Sigmoid colon (tissue), 7 donors: ENCODE results near the gene ATF6. TPM values are rescaled to one million over a fixed set of nuclear protein-coding genes. Genes with fewer than 3 reads are reported as not detected.

Experiments
- DNase-seq: peaks from one replicate; pipeline ENCODE4 v3.0.0-alpha.2; 2019
- H3K27ac ChIP-seq, 4 donors: fragments of 200-600 bp; sonication (generic); one replicate each; pipeline ENCODE4 v1.5.1; 2016 to 2019; ENCODE audit warnings: mild to moderate bottlenecking in 1 of 4
- H3K27me3 ChIP-seq, 3 donors: fragments of 200-600 bp; sonication (generic); one replicate each; pipeline ENCODE4 v1.5.1; 2019; ENCODE audit warnings: mild to moderate bottlenecking in 1 of 3
- H3K36me3 ChIP-seq, 4 donors: fragments of 200-600 bp; sonication (generic); one replicate each; pipeline ENCODE4 v1.5.1; 2016 to 2019
- H3K4me1 ChIP-seq, 4 donors: fragments of 200-600 bp; sonication (generic); one replicate each; pipeline ENCODE4 v1.5.1; 2017 to 2019
- H3K4me3 ChIP-seq, 4 donors: fragments of 200-600 bp; sonication (generic); one replicate each; pipeline ENCODE4 v1.5.1; 2017 to 2019; ENCODE audit warnings: mild to moderate bottlenecking in 2 of 4, moderate library complexity in 1 of 4
- H3K9me3 ChIP-seq, 4 donors: fragments of 200-600 bp in 3 of 4; sonication (generic) in 3 of 4; one replicate each; pipeline versions ENCODE4 v1.5.1 to v1.6.1; 2013 to 2019
- EP300 ChIP-seq, 4 donors: sonication (generic); formaldehyde crosslinking; IDR thresholded peaks; one replicate each; pipeline ENCODE4 v1.6.1; 2017; ENCODE audit warnings: antibody characterized with exemption in 4 of 4
- POLR2A ChIP-seq, 2 donors: fragments of 450-650 bp; IDR thresholded peaks; one replicate each; pipeline ENCODE4 v1.6.1; 2016; ENCODE audit warnings: antibody characterized with exemption in 2 of 2, mild to moderate bottlenecking in 2 of 2, moderate library complexity in 2 of 2
- POLR2AphosphoS5 ChIP-seq, 4 donors: sonication (generic); formaldehyde crosslinking; IDR thresholded peaks; one replicate each; pipeline ENCODE4 v1.6.1; 2017; ENCODE audit warnings: antibody characterized with exemption in 4 of 4
- WGBS, 2 donors: extraction: QIAGEN DNeasy Blood & Tissue Kit; methylation state at CpG; one replicate each; pipeline ENCODE4 v1.1.7; 2013; 5-methylcytosine and 5-hydroxymethylcytosine counted together
- intact Hi-C: fragments of 100-400 bp; cut with DNase I; formaldehyde crosslinking; loops from one replicate; pipeline ENCODE4 v1.15.1; 2023
- polyA plus RNA-seq, 3 donors: library from polyadenylated mRNA; stranded (reverse); fragments of 200-250 nt; gene quantifications; one replicate each; pipeline ENCODE4 v1.2.3, GENCODE V29; 2013
- total RNA-seq, 4 donors: library from RNA; depleted of rRNA; stranded (reverse); fragments of >200 nt; gene quantifications; one replicate each; pipeline ENCODE4 v1.1.0, GENCODE V29; 2016
- TF ChIP-seq, protein P1 (sequence below), 4 experiments: fragments of 450-650 bp in 3 of 4; fragments of 200-600 bp in 1 of 4; IDR thresholded peaks; one replicate each; pipeline ENCODE4 v1.5.1; 2016 to 2019; ENCODE audit warnings: antibody characterized with exemption in 4 of 4, mild to moderate bottlenecking in 3 of 4, moderate library complexity in 2 of 4
- donor health status: healthy with polysubstance abuse.
- donor health status: Bipolar disorder and iron deficiency.
- donor health status: healthy.

The ATF6 gene, protein sequence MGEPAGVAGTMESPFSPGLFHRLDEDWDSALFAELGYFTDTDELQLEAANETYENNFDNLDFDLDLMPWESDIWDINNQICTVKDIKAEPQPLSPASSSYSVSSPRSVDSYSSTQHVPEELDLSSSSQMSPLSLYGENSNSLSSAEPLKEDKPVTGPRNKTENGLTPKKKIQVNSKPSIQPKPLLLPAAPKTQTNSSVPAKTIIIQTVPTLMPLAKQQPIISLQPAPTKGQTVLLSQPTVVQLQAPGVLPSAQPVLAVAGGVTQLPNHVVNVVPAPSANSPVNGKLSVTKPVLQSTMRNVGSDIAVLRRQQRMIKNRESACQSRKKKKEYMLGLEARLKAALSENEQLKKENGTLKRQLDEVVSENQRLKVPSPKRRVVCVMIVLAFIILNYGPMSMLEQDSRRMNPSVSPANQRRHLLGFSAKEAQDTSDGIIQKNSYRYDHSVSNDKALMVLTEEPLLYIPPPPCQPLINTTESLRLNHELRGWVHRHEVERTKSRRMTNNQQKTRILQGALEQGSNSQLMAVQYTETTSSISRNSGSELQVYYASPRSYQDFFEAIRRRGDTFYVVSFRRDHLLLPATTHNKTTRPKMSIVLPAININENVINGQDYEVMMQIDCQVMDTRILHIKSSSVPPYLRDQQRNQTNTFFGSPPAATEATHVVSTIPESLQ
- 10 to 100 TPM; 26.3 to 28.1 (median 27.6) TPM for total RNA-seq
- polyA plus RNA-seq = 1 to 10 TPM; 2.3 to 9.0 (median 3.0) TPM

DNA sequence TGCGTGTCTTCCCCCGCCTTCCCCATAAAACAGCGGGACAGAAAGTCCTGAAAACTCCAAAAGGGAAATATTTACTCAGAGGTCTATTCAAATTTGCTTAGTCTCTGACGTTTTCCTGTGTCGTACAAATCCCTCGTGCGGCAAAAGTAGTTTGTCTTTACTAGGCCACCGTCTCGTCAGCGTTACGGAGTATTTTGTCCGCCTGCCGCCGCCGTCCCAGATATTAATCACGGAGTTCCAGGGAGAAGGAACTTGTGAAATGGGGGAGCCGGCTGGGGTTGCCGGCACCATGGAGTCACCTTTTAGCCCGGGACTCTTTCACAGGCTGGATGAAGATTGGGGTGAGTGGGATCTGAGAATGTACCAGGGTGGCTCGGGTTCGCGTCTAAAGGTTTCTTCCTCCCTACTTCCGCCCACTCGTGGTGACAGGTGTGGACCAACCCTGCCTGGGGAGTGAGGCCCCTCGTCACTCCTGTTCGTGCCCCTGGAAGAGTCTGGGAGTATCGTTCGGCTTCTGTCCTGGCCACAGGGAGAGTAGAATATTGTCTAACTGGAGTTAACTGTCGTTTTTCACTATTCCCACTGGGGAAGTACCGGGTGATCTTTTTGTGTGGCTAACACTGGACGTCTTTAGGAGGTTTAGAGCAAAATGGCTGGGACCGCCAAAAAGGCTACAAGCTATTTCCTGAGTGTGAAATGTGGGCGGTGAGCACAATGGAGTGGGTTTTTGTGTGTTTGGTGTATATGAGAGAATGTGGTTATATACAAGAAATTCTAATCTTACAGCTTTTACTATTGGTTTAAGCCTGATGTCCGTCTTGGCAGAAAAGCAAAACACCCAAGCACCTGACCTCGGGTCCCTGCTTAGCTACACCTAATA, at the start of gene ATF6:
Gene ATF6, plus strand, starts transcription at position 219 of the 880 bp plus-strand sequence. Its CDS starts 41 bp downstream, at position 260.
- 0% methylated on average over 35 of the region's 35 CpGs for WGBS, 2 donors
- Histone ChIP-seq H3K4me1 (peaks cover 0 to 37% (median 21%) of the 10 kb centered on the region in 4 donors), H3K27ac (peak within 1 kb of the TSS; percentile 84 to 92 (median 89)), H3K4me3 (peak within 1 kb of the TSS; percentile 72 to 91 (median 86)), H3K36me3 (no peaks in the 10 kb centered on the region), H3K27me3 (no peaks in the 10 kb centered on the region), H3K9me3 (no peaks in the 10 kb centered on the region)
- peak; percentile 87 to 95 (median 90) for TF ChIP-seq POLR2AphosphoS5 (IDR thresholded peaks at IDR 0.05)
- TF ChIP-seq, protein P1, sequence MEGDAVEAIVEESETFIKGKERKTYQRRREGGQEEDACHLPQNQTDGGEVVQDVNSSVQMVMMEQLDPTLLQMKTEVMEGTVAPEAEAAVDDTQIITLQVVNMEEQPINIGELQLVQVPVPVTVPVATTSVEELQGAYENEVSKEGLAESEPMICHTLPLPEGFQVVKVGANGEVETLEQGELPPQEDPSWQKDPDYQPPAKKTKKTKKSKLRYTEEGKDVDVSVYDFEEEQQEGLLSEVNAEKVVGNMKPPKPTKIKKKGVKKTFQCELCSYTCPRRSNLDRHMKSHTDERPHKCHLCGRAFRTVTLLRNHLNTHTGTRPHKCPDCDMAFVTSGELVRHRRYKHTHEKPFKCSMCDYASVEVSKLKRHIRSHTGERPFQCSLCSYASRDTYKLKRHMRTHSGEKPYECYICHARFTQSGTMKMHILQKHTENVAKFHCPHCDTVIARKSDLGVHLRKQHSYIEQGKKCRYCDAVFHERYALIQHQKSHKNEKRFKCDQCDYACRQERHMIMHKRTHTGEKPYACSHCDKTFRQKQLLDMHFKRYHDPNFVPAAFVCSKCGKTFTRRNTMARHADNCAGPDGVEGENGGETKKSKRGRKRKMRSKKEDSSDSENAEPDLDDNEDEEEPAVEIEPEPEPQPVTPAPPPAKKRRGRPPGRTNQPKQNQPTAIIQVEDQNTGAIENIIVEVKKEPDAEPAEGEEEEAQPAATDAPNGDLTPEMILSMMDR (IDR thresholded peaks at IDR 0.05) = no peak
- TF ChIP-seq POLR2A (IDR thresholded peaks at IDR 0.05) = peak; percentile 80 to 81
- peak; percentile 59 to 93 (median 76) for TF ChIP-seq EP300 (IDR thresholded peaks at IDR 0.05)
- DNase-seq = peak; percentile 97
- intact Hi-C loops = no loop called here

DNA sequence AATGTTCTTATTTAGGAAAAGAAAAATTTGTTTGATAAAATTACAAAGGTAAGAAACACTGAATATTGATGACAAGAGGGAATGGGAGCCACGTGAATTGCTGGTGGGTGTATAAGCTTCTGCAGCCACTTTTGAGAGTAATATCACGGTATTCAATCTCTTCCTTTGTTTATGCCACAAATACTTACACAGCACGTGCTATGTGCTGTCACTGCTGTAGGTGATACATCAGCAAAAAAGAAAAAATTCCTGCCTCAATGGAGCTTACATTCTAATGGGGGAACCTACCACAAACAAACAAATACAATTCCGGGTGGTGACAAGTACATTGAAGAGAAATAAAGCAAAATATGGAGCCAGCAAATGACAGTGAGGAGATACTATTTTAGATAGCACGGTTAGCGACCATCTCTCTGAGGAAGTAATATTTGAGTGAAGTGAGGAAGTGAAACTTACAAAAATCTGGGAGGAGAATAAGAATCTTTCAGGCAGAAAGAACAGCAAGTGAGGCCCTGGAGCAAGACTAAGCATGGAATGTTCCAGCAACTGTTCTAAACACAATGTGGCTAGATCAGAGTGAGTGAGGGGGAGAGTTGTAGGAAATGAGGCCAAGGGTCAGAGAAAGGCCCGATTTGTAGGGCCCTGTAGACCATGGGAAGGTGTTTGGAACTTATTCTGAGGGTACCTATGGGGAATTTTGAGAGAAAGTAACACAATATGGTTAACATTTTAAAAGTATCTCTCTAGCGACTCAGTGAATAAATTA, 47.4 kb upstream of the ATF6 start:
- Histone ChIP-seq H3K4me1 (no peaks in the 10 kb centered on the region), H3K9me3 (no peaks in the 10 kb centered on the region), H3K4me3 (no peak overlapping the region), H3K27ac (no peak overlapping the region), H3K36me3 (no peaks in the 10 kb centered on the region), H3K27me3 (peaks cover 0 to 12% (median 5%) of the 10 kb centered on the region in 3 donors)
- TF ChIP-seq, protein P1 (IDR thresholded peaks at IDR 0.05) = no peak
- no peak for TF ChIP-seq POLR2A (IDR thresholded peaks at IDR 0.05)
- TF ChIP-seq EP300 (IDR thresholded peaks at IDR 0.05) = no peak
- no peak for TF ChIP-seq POLR2AphosphoS5 (IDR thresholded peaks at IDR 0.05)
- intact Hi-C loops = no loop called here
- no peak for DNase-seq
- WGBS, 2 donors = 55 to 77% methylated on average over 8 of the region's 8 CpGs

DNA sequence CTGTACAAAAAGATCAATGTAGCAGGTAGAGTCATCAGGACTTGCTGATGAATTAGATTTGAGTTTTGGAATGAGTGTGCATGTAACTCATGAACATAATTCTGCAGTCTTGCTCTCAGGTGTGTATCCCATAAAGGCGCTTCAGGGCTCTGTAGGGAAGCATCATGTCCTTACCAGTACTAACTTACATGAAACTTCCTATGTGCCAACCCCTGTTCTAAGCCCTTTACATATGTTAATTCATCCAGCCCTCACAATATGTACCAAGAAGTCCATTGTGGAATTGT, 46.9 kb upstream of the ATF6 start:
- intact Hi-C loops = no loop called here
- H3K4me1 ChIP-seq = no peaks in the 10 kb centered on the region
- WGBS, 2 donors = 90 to 91% methylated on average over 1 of the region's 1 CpG
- H3K4me3 ChIP-seq = no peak overlapping the region
- TF ChIP-seq EP300 (IDR thresholded peaks at IDR 0.05) = no peak
- TF ChIP-seq, protein P1 (IDR thresholded peaks at IDR 0.05) = no peak
- TF ChIP-seq POLR2AphosphoS5 (IDR thresholded peaks at IDR 0.05) = no peak
- TF ChIP-seq POLR2A (IDR thresholded peaks at IDR 0.05) = no peak
- peaks cover 0 to 12% (median 5%) of the 10 kb centered on the region in 3 donors for H3K27me3 ChIP-seq
- DNase-seq = no peak
- H3K36me3 ChIP-seq = no peaks in the 10 kb centered on the region
- no peaks in the 10 kb centered on the region for H3K9me3 ChIP-seq
- no peak overlapping the region for H3K27ac ChIP-seq

DNA sequence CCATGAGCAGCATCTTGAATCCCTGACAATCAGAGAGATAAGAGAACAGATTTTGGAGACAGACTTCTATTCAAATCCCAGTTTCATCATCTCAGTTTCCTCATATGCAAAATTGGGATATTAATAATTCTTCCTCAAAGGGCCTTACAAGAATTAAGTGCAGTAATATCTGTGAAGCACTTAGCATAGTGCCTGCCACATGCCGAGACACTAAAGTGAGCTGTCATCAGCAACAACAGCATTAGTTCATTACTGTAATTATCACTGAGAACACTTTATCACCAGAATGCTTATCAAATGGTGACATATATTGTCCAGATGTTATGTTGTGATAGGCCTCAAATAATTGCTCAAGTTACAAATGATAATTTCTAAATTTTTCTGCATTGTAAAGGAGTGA, 45.7 kb upstream of the ATF6 start:
- H3K4me1 ChIP-seq = peaks cover 0 to 4% (median 2%) of the 10 kb centered on the region in 4 donors
- peaks cover 0 to 12% (median 5%) of the 10 kb centered on the region in 3 donors for H3K27me3 ChIP-seq
- intact Hi-C loops = no loop called here
- no peaks in the 10 kb centered on the region for H3K36me3 ChIP-seq
- 77 to 88% methylated on average over 1 of the region's 1 CpG for WGBS, 2 donors
- no peak overlapping the region for H3K4me3 ChIP-seq
- no peaks in the 10 kb centered on the region for H3K9me3 ChIP-seq
- H3K27ac ChIP-seq = no peak overlapping the region
- TF ChIP-seq, protein P1 (IDR thresholded peaks at IDR 0.05) = no peak
- no peak for DNase-seq
